HCT116 (cell line): ENCODE results near the gene TRPM3. TPM values are rescaled to one million over a fixed set of nuclear protein-coding genes. Genes with fewer than 3 reads are reported as not detected.

Source experiments
- ATAC-seq: fragments of 200-7000 bp; cut with Tn5 transposase; 2 replicates; pipeline ENCODE4 v1.9.1; 2020; ENCODE audit warnings: mild to moderate bottlenecking, moderate library complexity
- BruUV-seq: library from RNA; stranded (reverse); fragments of 400-500 nt; replicated peaks from 2 replicates; lab custom pipeline; 2021; lab: Mats Ljungman, UMichigan
- CTCF ChIA-PET: fragments of 300-600 bp; sonication (Branson Sonifier 250); formaldehyde crosslinking; loops from one replicate; lab custom pipeline; 2021; ENCODE audit warnings: antibody characterized with exemption; lab: Charles Lee
- POLR2A ChIA-PET: fragments of 300-600, 350-600 bp; sonication (Branson Sonifier 250); formaldehyde crosslinking; loops from one replicate; lab custom pipeline; 2021; ENCODE audit warnings: antibody characterized with exemption; lab: Charles Lee
- RAD21 ChIA-PET, 2 experiments: fragments of 300-600 bp; sonication (Branson Sonifier 250); formaldehyde crosslinking; loops; one replicate each; lab custom pipeline; 2023; ENCODE audit warnings: low total read pairs in 2 of 2; ENCODE audit not compliant: uncharacterized antibody in 2 of 2, unreplicated experiment in 2 of 2, low non-redundant PET in 1 of 2; lab: Charles Lee
- DNase-seq: peaks from one replicate; pipeline ENCODE4 v3.0.0-alpha.2; 2010; ENCODE audit warnings: low read depth, low spot score
- H2AFZ ChIP-seq: fragments of 200-600 bp; shearing (Covaris generic), sonication (generic); 2 replicates; pipeline ENCODE4 v1.6.1; 2017; ENCODE audit warnings: low read depth, mixed run types, mixed read lengths, antibody characterized with exemption, low read length; ENCODE audit not compliant: poor library complexity, severe bottlenecking
- H3K27ac ChIP-seq: 2 replicates; pipeline ENCODE4 v1.5.1; 2012; ENCODE audit warnings: low read depth, low read length
- H3K27me3 ChIP-seq: fragments of 200-600 bp; sonication (generic); 2 replicates; pipeline ENCODE4 v1.6.1; 2016; ENCODE audit warnings: mixed run types, low read length, mixed read lengths; ENCODE audit not compliant: insufficient read depth
- H3K36me3 ChIP-seq, 2 experiments: fragments of 200-500 bp in 1 of 2; fragments of 200-600 bp in 1 of 2; sonication (Bioruptor generic) in 1 of 2; sonication (generic) in 1 of 2; 2 replicates each; pipeline versions ENCODE4 v1.5.1 to v1.6.1; 2014 to 2016; ENCODE audit warnings: low read length in 2 of 2, inconsistent platforms in 1 of 2, mixed read lengths in 1 of 2, mixed run types in 1 of 2; ENCODE audit not compliant: insufficient read depth in 2 of 2, control insufficient read depth in 1 of 2
- H3K4me1 ChIP-seq, 2 experiments: fragments of 200-600 bp in 1 of 2; sonication (generic) in 1 of 2; 2 replicates each; pipeline versions ENCODE4 v1.5.1 to v1.6.1; 2012 to 2017; ENCODE audit warnings: low read length in 2 of 2, inconsistent platforms in 1 of 2, mild to moderate bottlenecking in 1 of 2, mixed read lengths in 1 of 2, mixed run types in 1 of 2, moderate library complexity in 1 of 2; ENCODE audit not compliant: insufficient read depth in 2 of 2, control insufficient read depth in 1 of 2
- H3K4me2 ChIP-seq: fragments of 200-600 bp; sonication (generic); 2 replicates; pipeline ENCODE4 v1.6.1; 2017; ENCODE audit warnings: mixed run types, low read length, mixed read lengths
- H3K4me3 ChIP-seq, 2 experiments: fragments of 200-600 bp in 1 of 2; sonication (generic) in 1 of 2; replicated peaks in 1 of 2; 2 replicates each; pipeline ENCODE4 v1.5.1; 2011 to 2016; ENCODE audit warnings: low read length in 2 of 2, control low read depth in 1 of 2, low read depth in 1 of 2, mild to moderate bottlenecking in 1 of 2, mixed read lengths in 1 of 2, mixed run types in 1 of 2
- H3K79me2 ChIP-seq: fragments of 200-600 bp; sonication (generic); 2 replicates; pipeline ENCODE4 v1.6.1; 2017; ENCODE audit warnings: mild to moderate bottlenecking, mixed run types, low read length, moderate library complexity, mixed read lengths; ENCODE audit not compliant: insufficient read depth
- H3K9ac ChIP-seq: fragments of 200-600 bp; sonication (generic); 2 replicates; pipeline ENCODE4 v1.6.1; 2016; ENCODE audit warnings: low read length, mixed read lengths
- H3K9me2 ChIP-seq: fragments of 200-600 bp; sonication (generic), shearing (Covaris generic); 2 replicates; pipeline ENCODE4 v1.6.1; 2017; ENCODE audit warnings: mixed run types, mild to moderate bottlenecking, moderate library complexity; ENCODE audit not compliant: insufficient read depth
- H3K9me3 ChIP-seq, 2 experiments: fragments of 200-500 bp in 1 of 2; fragments of 200-600 bp in 1 of 2; sonication (Bioruptor generic) in 1 of 2; sonication (generic) in 1 of 2; 2 replicates each; pipeline ENCODE4 v1.6.1; 2014 to 2017; ENCODE audit warnings: low read length in 2 of 2, mixed read lengths in 2 of 2, inconsistent platforms in 1 of 2, low read depth in 1 of 2, mild to moderate bottlenecking in 1 of 2, mixed run types in 1 of 2, moderate library complexity in 1 of 2; ENCODE audit not compliant: control insufficient read depth in 1 of 2, insufficient read depth in 1 of 2
- H4K20me1 ChIP-seq: fragments of 200-600 bp; sonication (generic), shearing (Covaris generic); 2 replicates; pipeline ENCODE4 v1.6.1; 2017; ENCODE audit warnings: mixed run types, mild to moderate bottlenecking, moderate library complexity; ENCODE audit not compliant: insufficient read depth
- CBX3 ChIP-seq: IDR thresholded peaks from 2 replicates; pipeline ENCODE4 v1.6.1; 2012; ENCODE audit warnings: low read depth
- EGR1 ChIP-seq: IDR thresholded peaks from 2 replicates; pipeline ENCODE4 v1.6.1; 2012; ENCODE audit warnings: low read depth
- ELF1 ChIP-seq: IDR thresholded peaks from 2 replicates; pipeline ENCODE4 v1.6.1; 2012; ENCODE audit warnings: low read depth, borderline replicate concordance
- EZH2phosphoT487 ChIP-seq: fragments of 200-600 bp; IDR thresholded peaks from 2 replicates; pipeline ENCODE4 v1.6.1; 2018; ENCODE audit warnings: antibody characterized with exemption, borderline replicate concordance
- FOSL1 ChIP-seq: IDR thresholded peaks from 2 replicates; pipeline ENCODE4 v1.6.1; 2012; ENCODE audit warnings: low read depth
- JUND ChIP-seq: IDR thresholded peaks from 2 replicates; pipeline ENCODE4 v1.6.1; 2012
- MAX ChIP-seq: IDR thresholded peaks from 2 replicates; pipeline ENCODE4 v1.6.1; 2012
- POLR2A ChIP-seq: IDR thresholded peaks from 2 replicates; pipeline ENCODE4 v1.7.0; 2011; ENCODE audit warnings: borderline replicate concordance; ENCODE audit not compliant: insufficient read depth, insufficient read length; ENCODE audit errors: extremely low read depth
- POLR2AphosphoS5 ChIP-seq: IDR thresholded peaks from 2 replicates; pipeline ENCODE4 v1.6.1; 2011; ENCODE audit warnings: mild to moderate bottlenecking, low read depth, low read length, moderate library complexity
- RAD21 ChIP-seq: IDR thresholded peaks from 2 replicates; pipeline ENCODE4 v1.6.1; 2012; ENCODE audit warnings: low read depth, mild to moderate bottlenecking
- REST ChIP-seq: IDR thresholded peaks from 2 replicates; pipeline ENCODE4 v1.6.1; 2012; ENCODE audit warnings: low read depth
- SIN3A ChIP-seq: IDR thresholded peaks from 2 replicates; pipeline ENCODE4 v1.6.1; 2012; ENCODE audit warnings: low read depth
- SP1 ChIP-seq: IDR thresholded peaks from 2 replicates; pipeline ENCODE4 v1.6.1; 2012; ENCODE audit warnings: low read depth
- SRF ChIP-seq: IDR thresholded peaks from 2 replicates; pipeline ENCODE4 v1.6.1; 2012; ENCODE audit warnings: low read depth
- TCF7L2 ChIP-seq: IDR thresholded peaks from 2 replicates; pipeline ENCODE4 v1.7.0; 2011; ENCODE audit warnings: borderline replicate concordance, inconsistent platforms; ENCODE audit not compliant: insufficient read depth, insufficient read length; ENCODE audit errors: extremely low read depth
- YY1 ChIP-seq: IDR thresholded peaks from 2 replicates; pipeline ENCODE4 v1.6.1; 2011; ENCODE audit warnings: low read length, low read depth, moderate library complexity, mild to moderate bottlenecking; ENCODE audit not compliant: insufficient replicate concordance; ENCODE audit errors: extremely low read depth
- ZFX ChIP-seq: fragments of 450-650 bp; IDR thresholded peaks from 2 replicates; pipeline ENCODE4 v1.6.1; 2017
- ZNF274 ChIP-seq: fragments of 200-500 bp; sonication (Bioruptor generic); IDR thresholded peaks from 2 replicates; pipeline ENCODE4 v1.6.1; 2014; ENCODE audit warnings: mild to moderate bottlenecking, low read depth, low read length, inconsistent platforms
- intact Hi-C: fragments of 100-400 bp; cut with micrococcal nuclease; formaldehyde crosslinking; loops from 2 replicates; pipeline ENCODE4 v1.10.0; 2022
- total RNA-seq: library from RNA; stranded (reverse); gene quantifications from one replicate; pipeline ENCODE4 v1.2.1, GENCODE V29; 2021; ENCODE audit not compliant: unreplicated experiment
- TF ChIP-seq, protein P1 (sequence below): IDR thresholded peaks from 2 replicates; pipeline ENCODE4 v1.6.1; 2011; ENCODE audit warnings: mild to moderate bottlenecking, low read length, moderate library complexity; ENCODE audit not compliant: insufficient replicate concordance; ENCODE audit errors: extremely low read depth
- TF ChIP-seq, protein P2 (sequence below): IDR thresholded peaks from 2 replicates; pipeline ENCODE4 v1.6.1; 2012

The TRPM3 gene
- total RNA-seq, 1 experiment from 2014 or later = not detected

DNA sequence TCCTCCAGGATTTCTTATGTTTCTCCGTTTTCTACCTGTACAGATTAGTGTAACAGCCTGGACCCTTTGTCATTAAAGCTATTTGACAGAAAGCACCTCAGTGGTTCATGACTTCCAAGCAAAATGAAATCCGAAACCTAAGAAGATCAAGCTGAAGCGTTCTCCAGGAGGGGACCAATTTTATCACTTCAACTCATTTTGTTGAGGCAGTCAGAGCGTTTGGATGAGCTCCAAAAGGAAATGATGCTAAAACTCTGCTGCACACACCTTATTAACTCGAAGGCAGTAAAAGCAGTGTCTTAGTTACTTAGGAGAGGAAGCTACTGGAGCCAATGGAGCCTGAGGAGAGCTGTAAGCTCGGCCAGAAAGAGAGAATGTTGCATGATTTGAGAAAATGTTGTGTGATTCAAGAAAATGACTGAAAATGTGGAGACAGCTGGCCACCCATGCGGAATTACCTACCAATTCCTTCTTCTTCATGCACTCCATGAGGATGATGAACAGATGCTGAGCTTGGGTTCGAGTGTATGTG, 360.2 kb downstream of the TRPM3 start:
- H3K4me3 ChIP-seq = no peak overlapping the region
- no peaks in the 10 kb centered on the region for H3K36me3 ChIP-seq
- RAD21 ChIA-PET = no interaction called here
- no peak overlapping the region for H2AFZ ChIP-seq
- no peaks in the 10 kb centered on the region for H3K4me1 ChIP-seq
- no peak overlapping the region for H3K4me2 ChIP-seq
- H3K27me3 ChIP-seq = peaks cover 28% of the 10 kb centered on the region
- H3K79me2 ChIP-seq = no peaks in the 10 kb centered on the region
- H3K27ac ChIP-seq = no peak overlapping the region
- no peaks in the 10 kb centered on the region for H3K9me3 ChIP-seq
- CTCF ChIA-PET = interaction anchor here (0.5 kb wide), 1 partner anchor 53 kb away, joined by 3 read pairs; no protein-coding TSS in a partner anchor
- ATAC-seq (no peak), DNase-seq (no peak)
- intact Hi-C loops = no loop called here
- H4K20me1 ChIP-seq = no peaks in the 10 kb centered on the region
- no peak overlapping the region for H3K9ac ChIP-seq
- no peaks in the 10 kb centered on the region for H3K9me2 ChIP-seq
- BruUV-seq = no TSS peak
- no peak for TF ChIP-seq POLR2A
- no peak for TF ChIP-seq TCF7L2
- TF ChIP-seq REST = no peak
- no peak for TF ChIP-seq SIN3A
- TF ChIP-seq, protein P1, sequence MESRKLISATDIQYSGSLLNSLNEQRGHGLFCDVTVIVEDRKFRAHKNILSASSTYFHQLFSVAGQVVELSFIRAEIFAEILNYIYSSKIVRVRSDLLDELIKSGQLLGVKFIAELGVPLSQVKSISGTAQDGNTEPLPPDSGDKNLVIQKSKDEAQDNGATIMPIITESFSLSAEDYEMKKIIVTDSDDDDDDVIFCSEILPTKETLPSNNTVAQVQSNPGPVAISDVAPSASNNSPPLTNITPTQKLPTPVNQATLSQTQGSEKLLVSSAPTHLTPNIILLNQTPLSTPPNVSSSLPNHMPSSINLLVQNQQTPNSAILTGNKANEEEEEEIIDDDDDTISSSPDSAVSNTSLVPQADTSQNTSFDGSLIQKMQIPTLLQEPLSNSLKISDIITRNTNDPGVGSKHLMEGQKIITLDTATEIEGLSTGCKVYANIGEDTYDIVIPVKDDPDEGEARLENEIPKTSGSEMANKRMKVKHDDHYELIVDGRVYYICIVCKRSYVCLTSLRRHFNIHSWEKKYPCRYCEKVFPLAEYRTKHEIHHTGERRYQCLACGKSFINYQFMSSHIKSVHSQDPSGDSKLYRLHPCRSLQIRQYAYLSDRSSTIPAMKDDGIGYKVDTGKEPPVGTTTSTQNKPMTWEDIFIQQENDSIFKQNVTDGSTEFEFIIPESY = no peak
- TF ChIP-seq, protein P2, sequence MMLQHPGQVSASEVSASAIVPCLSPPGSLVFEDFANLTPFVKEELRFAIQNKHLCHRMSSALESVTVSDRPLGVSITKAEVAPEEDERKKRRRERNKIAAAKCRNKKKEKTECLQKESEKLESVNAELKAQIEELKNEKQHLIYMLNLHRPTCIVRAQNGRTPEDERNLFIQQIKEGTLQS = no peak
- TF ChIP-seq RAD21 = no peak
- TF ChIP-seq JUND = no peak
- no peak for TF ChIP-seq SRF
- no peak for TF ChIP-seq EZH2phosphoT487
- TF ChIP-seq ELF1 = no peak
- no peak for TF ChIP-seq CBX3
- TF ChIP-seq FOSL1 = no peak
- no peak for TF ChIP-seq SP1
- TF ChIP-seq ZFX = no peak
- TF ChIP-seq YY1 = no peak
- TF ChIP-seq MAX = no peak
- no peak for TF ChIP-seq ZNF274
- TF ChIP-seq POLR2AphosphoS5 = no peak
- no peak for TF ChIP-seq EGR1
- POLR2A ChIA-PET = no interaction called here
